EH (cell line): ENCODE results near the gene DNAJC18.
A peak's percentile ranks its signal among the peaks of the same experiment; 100 is the strongest.
"Not testable (repeated sequence)": the region's sequence is repeated elsewhere in the genome, so short reads cannot be mapped to it uniquely, and the experiment has no call there.

ENCODE experiments used
- DNase-seq: peaks from one replicate; pipeline ENCODE4 v3.0.0-alpha.2; 2015; ENCODE audit warnings: low read depth

Gene DNAJC18

GRCh38 chr5:139386956-139387355 lies 52.4 kb downstream of the DNAJC18 start:
- not testable (repeated sequence) for DNase-seq

GRCh38 chr5:139386050-139386438 lies 53.3 kb downstream of the DNAJC18 start:
- no peak for DNase-seq

- peak; percentile 34 for DNase-seq
Observed at GRCh38 chr5:139385061-139386049, 54.0 kb downstream of the DNAJC18 start.

GRCh38 chr5:139384591-139385051 lies 54.7 kb downstream of the DNAJC18 start:
- no peak for DNase-seq

GRCh38 chr5:139383993-139384590 lies 55.2 kb downstream of the DNAJC18 start:
- DNase-seq: no peak

GRCh38 chr5:139383275-139383992 lies 55.9 kb downstream of the DNAJC18 start, which contains the start of gene SLC23A1:
Gene SLC23A1, minus strand, starts transcription at chr5:139383297. Its CDS starts 44 bp downstream, at chr5:139383253.
- DNase-seq: peak; percentile 25

- DNase-seq: no peak
Observed at GRCh38 chr5:139382807-139383206, 56.5 kb downstream of the DNAJC18 start.

- no peak for DNase-seq
Observed at GRCh38 chr5:139381837-139382761, 57.2 kb downstream of the DNAJC18 start.

- no peak for DNase-seq
Observed at GRCh38 chr5:139379626-139380449, 59.5 kb downstream of the DNAJC18 start.

- no peak for DNase-seq
Observed at GRCh38 chr5:139378941-139379361, 60.4 kb downstream of the DNAJC18 start.

GRCh38 chr5:139378101-139378825 lies 61.1 kb downstream of the DNAJC18 start:
- DNase-seq: no peak

GRCh38 chr5:139377226-139377625 lies 62.1 kb downstream of the DNAJC18 start:
- DNase-seq: no peak

- no peak for DNase-seq
Observed at GRCh38 chr5:139376364-139376763, 63.0 kb downstream of the DNAJC18 start.

GRCh38 chr5:139374909-139375308 lies 64.4 kb downstream of the DNAJC18 start:
- no peak for DNase-seq

- DNase-seq: no peak
Observed at GRCh38 chr5:139371482-139372435, 67.6 kb downstream of the DNAJC18 start.

- peak; percentile 75 for DNase-seq
Observed at GRCh38 chr5:139369181-139369580, 70.1 kb downstream of the DNAJC18 start.

- no peak for DNase-seq
Observed at GRCh38 chr5:139368613-139369012, 70.7 kb downstream of the DNAJC18 start.

- DNase-seq: no peak
Observed at GRCh38 chr5:139364466-139364865, 74.9 kb downstream of the DNAJC18 start.
